CD8-positive, alpha-beta memory T cell (primary cell): ENCODE results near the gene IL1R1. TPM values are rescaled to one million over a fixed set of nuclear protein-coding genes. Genes with fewer than 3 reads are reported as not detected.

Source experiments
- CTCF ChIA-PET: fragments of 350-600 bp; sonication (Branson Sonifier 250); formaldehyde crosslinking; loops from one replicate; lab custom pipeline; 2021; ENCODE audit warnings: antibody characterized with exemption; lab: Charles Lee
- POLR2A ChIA-PET: fragments of 350-600 bp; sonication (Branson Sonifier 250); formaldehyde crosslinking; loops from one replicate; lab custom pipeline; 2021; ENCODE audit warnings: antibody characterized with exemption; lab: Charles Lee
- DNase-seq, 5 donors: peaks; one replicate each; pipeline versions ENCODE4 v3.0.0 to v3.0.0-alpha.2; 2020 to 2022; ENCODE audit warnings: mixed read lengths in 1 of 5
- H3K27ac ChIP-seq: one replicate; pipeline ENCODE4 v1.7.0; 2013; ENCODE audit warnings: low read depth, mild to moderate bottlenecking, low read length, moderate library complexity
- H3K27me3 ChIP-seq: 2 replicates; pipeline ENCODE4 v1.7.0; 2013; ENCODE audit warnings: low read length, mild to moderate bottlenecking; ENCODE audit not compliant: insufficient read depth, poor library complexity, severe bottlenecking
- H3K36me3 ChIP-seq: 2 replicates; pipeline ENCODE4 v1.7.0; 2013; ENCODE audit warnings: mild to moderate bottlenecking, low read length, moderate library complexity; ENCODE audit not compliant: insufficient read depth
- H3K4me1 ChIP-seq: 2 replicates; pipeline ENCODE4 v1.7.0; 2013; ENCODE audit warnings: mild to moderate bottlenecking, low read length, moderate library complexity; ENCODE audit not compliant: insufficient read depth
- H3K4me3 ChIP-seq: 2 replicates; pipeline ENCODE4 v1.7.0; 2013; ENCODE audit warnings: mild to moderate bottlenecking, low read length
- H3K9me3 ChIP-seq: 2 replicates; pipeline ENCODE4 v1.7.0; 2013; ENCODE audit warnings: mild to moderate bottlenecking, low read length
- H3K27ac Mint-ChIP-seq, 8 donors: one replicate each; pipeline ENCODE4 v1.8.0; 2020 to 2021; ENCODE audit warnings: mixed read lengths in 8 of 8, mild to moderate bottlenecking in 6 of 8, inconsistent platforms in 3 of 8, moderate library complexity in 3 of 8
- H3K27me3 Mint-ChIP-seq, 2 donors: one replicate each; pipeline ENCODE4 v1.8.0; 2020 to 2021; ENCODE audit warnings: mixed read lengths in 2 of 2, mild to moderate bottlenecking in 1 of 2, moderate library complexity in 1 of 2
- H3K36me3 Mint-ChIP-seq, 3 donors: one replicate each; pipeline ENCODE4 v1.8.0; 2020 to 2021; ENCODE audit warnings: mixed read lengths in 3 of 3, inconsistent platforms in 1 of 3, mild to moderate bottlenecking in 1 of 3
- H3K4me1 Mint-ChIP-seq, 3 donors: one replicate each; pipeline ENCODE4 v1.8.0; 2020 to 2021; ENCODE audit warnings: mixed read lengths in 3 of 3, inconsistent platforms in 1 of 3, mild to moderate bottlenecking in 1 of 3
- H3K4me3 Mint-ChIP-seq, 7 donors: one replicate each; pipeline ENCODE4 v1.8.0; 2020 to 2021; ENCODE audit warnings: mixed read lengths in 7 of 7, mild to moderate bottlenecking in 6 of 7, moderate library complexity in 4 of 7, inconsistent platforms in 2 of 7
- H3K9me3 Mint-ChIP-seq, 5 donors: one replicate each; pipeline ENCODE4 v1.8.0; 2020 to 2022; ENCODE audit warnings: mixed read lengths in 5 of 5, mild to moderate bottlenecking in 3 of 5, moderate library complexity in 2 of 5, inconsistent platforms in 1 of 5
- polyA plus RNA-seq: library from polyadenylated mRNA; unstranded; fragments of 300-500 nt; fragmentation: Illumina TruSeq; gene quantifications from one replicate; pipeline ENCODE4 v1.2.3, GENCODE V29; 2021
- total RNA-seq, 2 experiments: library from RNA; stranded (reverse); gene quantifications; one replicate each; pipeline ENCODE4 v1.2.3, GENCODE V29; 2021

Gene IL1R1
- total and polyA plus RNA-seq, 3 experiments from 2014 or later = 0.30 to 3.7 (median 3.7) TPM

GRCh38 chr2:102209474-102209873, 66.9 kb downstream of the IL1R1 start:
- H3K27me3 ChIP-seq = no peaks in the 10 kb centered on the region
- Mint-ChIP-seq H3K27me3 (peaks cover 0 to 3% of the 10 kb centered on the region in 2 donors), H3K36me3 (peaks cover 0 to 15% (median 2%) of the 10 kb centered on the region in 3 donors), H3K27ac (no peak overlapping the region), H3K4me1 (no peaks in the 10 kb centered on the region), H3K4me3 (no peak overlapping the region), H3K9me3 (peaks cover 0 to 12% (median 4%) of the 10 kb centered on the region in 5 donors)
- H3K4me3 ChIP-seq = no peak overlapping the region
- ChIA-PET POLR2A (no interaction called here), CTCF (interaction anchor here (1.1 kb wide), 1 partner anchor 31 kb away, joined by 3 read pairs; no protein-coding TSS in a partner anchor)
- no peak for DNase-seq
- no peaks in the 10 kb centered on the region for H3K36me3 ChIP-seq
- no peaks in the 10 kb centered on the region for H3K9me3 ChIP-seq
- H3K4me1 ChIP-seq = no peaks in the 10 kb centered on the region
- no peak overlapping the region for H3K27ac ChIP-seq

- Mint-ChIP-seq H3K4me3 (no peak overlapping the region), H3K27ac (no peak overlapping the region), H3K9me3 (peaks cover 29 to 38% (median 35%) of the 10 kb centered on the region in 5 donors), H3K27me3 (peaks cover 0 to 3% of the 10 kb centered on the region in 2 donors), H3K36me3 (peaks cover 5 to 43% (median 9%) of the 10 kb centered on the region in 3 donors), H3K4me1 (peaks cover 16 to 19% (median 18%) of the 10 kb centered on the region in 3 donors)
- ChIA-PET POLR2A (no interaction called here), CTCF (no interaction called here)
- H3K4me1 ChIP-seq = no peaks in the 10 kb centered on the region
- peaks cover 5% of the 10 kb centered on the region for H3K9me3 ChIP-seq
- no peak overlapping the region for H3K4me3 ChIP-seq
- no peaks in the 10 kb centered on the region for H3K36me3 ChIP-seq
- H3K27me3 ChIP-seq = no peaks in the 10 kb centered on the region
- H3K27ac ChIP-seq = no peak overlapping the region
- no peak for DNase-seq
Observed at GRCh38 chr2:102217032-102217431, 74.5 kb downstream of the IL1R1 start.

GRCh38 chr2:102224824-102225739, 82.5 kb downstream of the IL1R1 start:
- no peaks in the 10 kb centered on the region for H3K27me3 ChIP-seq
- Mint-ChIP-seq H3K27ac (peak overlapping the region in 5 of 8 donors; percentile 25 to 79 (median 44)), H3K9me3 (no peaks in the 10 kb centered on the region), H3K4me1 (peaks cover 10 to 26% (median 15%) of the 10 kb centered on the region in 3 donors), H3K36me3 (no peaks in the 10 kb centered on the region), H3K27me3 (peaks cover 6% of the 10 kb centered on the region in 2 donors), H3K4me3 (no peak overlapping the region)
- H3K4me1 ChIP-seq = peaks cover 13% of the 10 kb centered on the region
- no peak overlapping the region for H3K27ac ChIP-seq
- POLR2A ChIA-PET = no interaction called here
- no peak for DNase-seq
- CTCF ChIA-PET = interaction anchor here (0.9 to 2.2 kb wide), 2 partner anchors 10 to 15 kb away, joined by 6 to 10 read pairs; no protein-coding TSS in a partner anchor
- no peaks in the 10 kb centered on the region for H3K36me3 ChIP-seq
- H3K4me3 ChIP-seq = no peak overlapping the region
- H3K9me3 ChIP-seq = no peaks in the 10 kb centered on the region

- Histone ChIP-seq H3K4me1 (peaks cover 13% of the 10 kb centered on the region), H3K9me3 (no peaks in the 10 kb centered on the region), H3K36me3 (no peaks in the 10 kb centered on the region), H3K4me3 (no peak overlapping the region), H3K27ac (no peak overlapping the region), H3K27me3 (no peaks in the 10 kb centered on the region)
- Mint-ChIP-seq H3K36me3 (no peaks in the 10 kb centered on the region), H3K4me3 (peak overlapping the region in 1 of 7 donors; percentile 19), H3K27ac (peak overlapping the region in 5 of 8 donors; percentile 62 to 92 (median 82)), H3K9me3 (no peaks in the 10 kb centered on the region), H3K27me3 (peaks cover 6% of the 10 kb centered on the region in 2 donors), H3K4me1 (peaks cover 10 to 26% (median 15%) of the 10 kb centered on the region in 3 donors)
- CTCF ChIA-PET = interaction anchor here (2.2 kb wide), 1 partner anchor 9 kb away, joined by 10 read pairs; no protein-coding TSS in a partner anchor
- POLR2A ChIA-PET = no interaction called here
- no peak for DNase-seq
Observed at GRCh38 chr2:102226171-102226570, 83.6 kb downstream of the IL1R1 start.

- Mint-ChIP-seq H3K9me3 (no peaks in the 10 kb centered on the region), H3K36me3 (no peaks in the 10 kb centered on the region), H3K27ac (peak overlapping the region; percentile 18 to 92 (median 70)), H3K4me1 (peaks cover 10 to 26% (median 15%) of the 10 kb centered on the region in 3 donors), H3K4me3 (peak overlapping the region in 1 of 7 donors; percentile 25), H3K27me3 (peaks cover 3 to 6% of the 10 kb centered on the region in 2 donors)
- H3K4me3 ChIP-seq = no peak overlapping the region
- H3K27me3 ChIP-seq = no peaks in the 10 kb centered on the region
- H3K36me3 ChIP-seq = no peaks in the 10 kb centered on the region
- ChIA-PET CTCF (interaction anchor here (2.2 kb wide), 1 partner anchor 8 kb away, joined by 10 read pairs; no protein-coding TSS in a partner anchor), POLR2A (no interaction called here)
- peaks cover 13% of the 10 kb centered on the region for H3K4me1 ChIP-seq
- H3K27ac ChIP-seq = peak overlapping the region; percentile 70
- H3K9me3 ChIP-seq = no peaks in the 10 kb centered on the region
- no peak for DNase-seq
Observed at GRCh38 chr2:102226612-102227391, 84.3 kb downstream of the IL1R1 start.

- Histone ChIP-seq H3K4me1 (peaks cover 13% of the 10 kb centered on the region), H3K36me3 (no peaks in the 10 kb centered on the region), H3K27me3 (no peaks in the 10 kb centered on the region), H3K4me3 (no peak overlapping the region), H3K27ac (no peak overlapping the region), H3K9me3 (no peaks in the 10 kb centered on the region)
- no peaks in the 10 kb centered on the region for H3K9me3 Mint-ChIP-seq
- peaks cover 10 to 29% (median 18%) of the 10 kb centered on the region in 3 donors for H3K4me1 Mint-ChIP-seq
- ChIA-PET POLR2A (interaction anchor here (0.6 kb wide), 1 partner anchor 14 kb away, joined by 3 read pairs; no protein-coding TSS in a partner anchor), CTCF (interaction anchor here (1.7 kb wide), 1 partner anchor 23 kb away, joined by 5 read pairs; no protein-coding TSS in a partner anchor)
- H3K27ac Mint-ChIP-seq = peak overlapping the region in 1 of 8 donors; percentile 5
- no peak for DNase-seq
- no peak overlapping the region for H3K4me3 Mint-ChIP-seq
- no peaks in the 10 kb centered on the region for H3K27me3 Mint-ChIP-seq
- H3K36me3 Mint-ChIP-seq = no peaks in the 10 kb centered on the region
Observed at GRCh38 chr2:102229141-102229769, 86.7 kb downstream of the IL1R1 start.
